HG02763 (cell line): ENCODE measurements around the gene KCNK1.

Experiments
- ATAC-seq: cut with Tn5 transposase; IDR thresholded peaks from one replicate; pipeline ENCODE4 v1.9.1; 2021; ENCODE audit warnings: mild to moderate bottlenecking, moderate library complexity; ENCODE audit not compliant: unreplicated experiment

Gene KCNK1

DNA sequence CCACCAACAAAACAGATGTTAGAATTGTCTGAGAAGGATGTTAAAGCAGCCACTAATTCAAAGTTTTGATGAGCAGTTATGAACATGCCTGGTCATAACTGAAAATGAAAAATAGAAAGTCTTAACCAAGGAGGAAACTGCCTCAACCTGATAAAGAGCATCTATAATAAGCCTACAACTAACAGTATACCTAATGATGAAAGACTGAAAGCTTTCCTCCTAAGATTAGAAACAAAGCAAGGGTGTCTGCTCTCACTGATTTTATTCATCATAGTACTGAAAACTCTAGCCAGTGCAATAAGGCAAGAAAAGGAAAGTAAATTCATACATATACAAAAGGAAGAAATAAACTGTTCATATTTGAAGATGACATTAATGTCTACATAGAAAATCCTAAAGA lies 82.0 kb downstream of the KCNK1 start:
- no peak for ATAC-seq

DNA sequence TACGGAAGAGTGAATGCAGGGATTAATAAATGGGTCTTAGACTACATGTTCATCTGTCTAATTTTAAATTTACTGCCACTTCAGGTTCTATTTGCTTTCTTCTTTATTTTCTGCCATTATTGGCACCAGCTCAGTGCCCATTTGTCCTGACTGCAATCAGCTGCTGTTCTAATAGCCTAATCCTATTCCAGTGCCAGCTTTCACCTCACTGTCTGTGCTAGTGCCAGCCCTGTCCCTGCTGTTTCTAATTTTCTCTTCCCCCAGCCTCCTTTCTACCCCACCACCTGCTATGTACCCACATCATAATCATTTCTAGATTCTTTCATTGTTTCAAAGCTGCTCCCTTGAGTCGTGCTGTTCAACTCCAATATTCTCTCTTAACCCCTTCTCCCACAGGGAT lies 86.4 kb downstream of the KCNK1 start:
- no peak for ATAC-seq

DNA sequence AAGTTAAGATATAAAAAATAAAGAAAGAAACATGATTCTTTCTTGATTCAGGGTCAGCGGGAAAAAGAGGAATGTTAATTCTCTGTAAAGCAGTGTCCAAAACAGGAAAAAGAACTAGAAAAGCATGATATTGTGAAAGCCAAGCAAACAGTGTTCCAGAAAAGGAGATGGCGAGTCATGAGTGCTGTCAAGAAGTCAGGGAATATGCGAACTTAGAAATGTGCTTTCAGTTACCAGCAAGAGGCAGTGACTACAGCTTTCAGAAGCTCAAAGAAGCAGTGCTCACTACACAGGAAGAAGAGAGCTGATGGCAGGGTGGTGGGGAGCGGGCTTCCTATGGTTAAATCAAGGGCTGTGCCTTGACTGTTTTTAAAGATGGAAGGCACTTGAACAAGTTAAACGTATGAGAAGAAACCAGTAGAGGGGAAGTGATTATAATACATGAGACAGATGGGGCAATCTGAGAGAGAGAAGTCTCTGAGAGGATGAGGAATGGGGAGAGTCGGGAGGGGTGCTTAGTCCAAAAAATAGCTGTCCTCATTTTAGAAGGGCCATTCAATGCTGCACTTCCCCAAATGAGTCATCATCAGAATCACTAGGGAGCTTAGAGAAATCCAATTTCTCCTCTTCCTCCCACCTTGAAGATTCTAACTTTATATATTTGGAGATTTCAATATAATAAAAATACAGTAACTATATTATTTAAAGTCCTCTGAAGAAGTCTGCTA lies 90.4 kb downstream of the KCNK1 start:
- no peak for ATAC-seq

- no peak for ATAC-seq
These were observed 91.2 kb downstream of the KCNK1 start for GRCh38 chr1:233704898-233705723.

- ATAC-seq, result no peak
These were observed 93.4 kb downstream of the KCNK1 start for GRCh38 chr1:233707153-233707879.

DNA sequence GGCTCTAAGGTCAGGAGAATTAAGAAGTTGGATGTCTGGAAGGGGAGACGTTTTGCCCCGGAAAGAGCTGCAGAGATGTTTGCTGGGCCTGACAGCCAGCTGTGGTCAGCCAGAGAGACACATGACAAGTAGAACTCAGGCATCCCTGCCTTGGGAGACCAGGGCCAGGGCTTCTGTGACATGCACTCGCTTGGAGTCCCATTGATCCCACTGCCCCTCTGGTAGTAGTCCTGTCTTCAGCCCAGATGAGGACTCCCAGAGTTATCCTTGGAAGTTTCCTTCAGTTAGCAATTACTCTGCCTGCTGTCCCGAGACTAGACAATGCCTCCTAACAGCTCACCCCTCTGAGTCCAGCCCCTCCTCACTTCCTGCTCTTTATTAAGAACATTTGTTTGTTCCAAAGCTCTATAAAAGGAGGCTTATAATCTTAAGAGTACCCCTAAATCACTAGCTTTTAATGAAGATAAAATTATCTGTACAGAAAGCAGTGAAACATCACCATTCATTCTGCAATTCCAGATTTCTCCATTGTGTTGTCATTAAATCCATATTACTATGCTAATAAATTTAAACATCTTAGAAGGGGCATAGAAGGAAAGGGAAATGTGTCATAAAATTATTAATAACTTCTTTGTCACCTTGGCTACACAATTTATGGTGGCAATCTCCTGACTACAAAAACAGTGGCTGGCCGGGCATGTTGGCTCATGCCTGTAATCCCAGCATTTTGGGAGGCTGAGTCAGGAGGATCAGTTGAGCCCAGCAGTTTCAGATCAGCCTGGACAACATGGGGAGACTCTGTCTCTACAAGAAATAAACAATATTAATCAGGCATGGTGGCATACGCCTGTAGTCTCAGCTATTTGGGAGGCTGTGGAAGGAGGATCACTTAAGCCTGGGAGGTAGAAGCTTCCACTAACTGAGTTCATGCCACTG lies 94.2 kb downstream of the KCNK1 start:
- no peak for ATAC-seq

DNA sequence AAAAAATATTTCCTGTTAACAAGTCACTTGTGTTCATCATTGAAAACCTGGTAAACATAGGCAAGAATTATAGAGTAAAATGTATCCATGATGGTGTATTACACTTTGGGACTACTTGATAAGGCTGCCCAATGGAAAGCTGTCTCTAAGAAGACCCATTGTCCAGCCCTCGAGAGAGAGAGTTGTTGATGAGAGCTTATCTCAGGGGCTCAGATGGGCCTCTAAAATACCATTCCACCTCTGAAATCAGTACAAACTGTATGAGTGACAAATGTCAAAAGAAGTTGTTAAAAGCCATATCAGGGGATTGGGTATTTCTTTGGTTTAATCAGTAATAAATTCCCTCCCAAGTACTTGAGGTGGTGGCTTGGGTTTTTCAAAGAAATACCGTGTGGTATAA lies 96.1 kb downstream of the KCNK1 start:
- no peak for ATAC-seq

GRCh38 chr1:233710507-233710906 lies 96.6 kb downstream of the KCNK1 start:
- ATAC-seq, result no peak

DNA sequence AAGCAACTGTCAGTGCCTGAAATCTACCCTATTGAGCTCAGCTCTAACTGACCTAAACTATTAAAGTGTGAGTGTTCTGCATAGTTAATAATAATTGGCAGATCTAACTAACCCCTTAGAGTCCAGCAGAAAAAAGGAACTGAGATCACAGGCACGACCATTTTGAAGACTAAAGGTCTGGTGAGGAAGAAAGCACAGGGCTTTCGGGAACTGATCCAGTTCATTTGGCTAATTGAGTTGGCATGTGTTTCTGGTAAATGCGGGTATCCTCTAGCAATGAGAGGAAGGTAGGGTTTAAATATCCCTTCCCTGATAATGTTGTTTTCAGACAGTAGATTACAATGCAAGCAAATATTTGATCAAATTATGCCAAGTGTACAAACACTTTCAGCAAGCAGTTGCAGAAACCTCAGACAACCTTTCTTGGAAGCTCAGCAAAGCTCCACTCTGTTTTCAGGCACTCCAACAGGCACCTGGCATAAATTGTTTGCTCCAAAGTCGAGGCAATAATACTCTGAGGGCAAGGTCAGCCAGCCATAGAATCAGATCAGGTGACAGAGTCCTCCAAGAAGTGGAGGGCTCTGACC lies 100.8 kb downstream of the KCNK1 start:
- ATAC-seq, result no peak

GRCh38 chr1:233718057-233718456 lies 104.2 kb downstream of the KCNK1 start:
- ATAC-seq, result no peak

GRCh38 chr1:233719655-233720341 lies 105.9 kb downstream of the KCNK1 start:
- no peak for ATAC-seq

GRCh38 chr1:233721004-233721595 lies 107.2 kb downstream of the KCNK1 start:
- ATAC-seq, result no peak
